Prostate gland (tissue), 2 donors: ENCODE results near the gene ZNF514.
A peak's percentile ranks its signal among the peaks of the same experiment; 100 is the strongest.

ENCODE experiments used
- POLR2A ChIP-seq: fragments of 450-650 bp; IDR thresholded peaks from one replicate; pipeline ENCODE4 v1.6.1; 2016; ENCODE audit warnings: antibody characterized with exemption, mild to moderate bottlenecking
- POLR2AphosphoS5 ChIP-seq: sonication (generic); formaldehyde crosslinking; IDR thresholded peaks from one replicate; pipeline ENCODE4 v1.6.1; 2017; ENCODE audit warnings: antibody characterized with exemption
- TF ChIP-seq, protein P1 (sequence below), 4 experiments: fragments of 200-600 bp in 2 of 4; fragments of 450-650 bp in 2 of 4; sonication (generic) in 2 of 4; IDR thresholded peaks; 1 replicate in 3 of 4; 2 replicates in 1 of 4; pipeline ENCODE4 v1.5.1; 2016 to 2019; ENCODE audit warnings: antibody characterized with exemption in 4 of 4, mild to moderate bottlenecking in 2 of 4, moderate library complexity in 2 of 4

DNA sequence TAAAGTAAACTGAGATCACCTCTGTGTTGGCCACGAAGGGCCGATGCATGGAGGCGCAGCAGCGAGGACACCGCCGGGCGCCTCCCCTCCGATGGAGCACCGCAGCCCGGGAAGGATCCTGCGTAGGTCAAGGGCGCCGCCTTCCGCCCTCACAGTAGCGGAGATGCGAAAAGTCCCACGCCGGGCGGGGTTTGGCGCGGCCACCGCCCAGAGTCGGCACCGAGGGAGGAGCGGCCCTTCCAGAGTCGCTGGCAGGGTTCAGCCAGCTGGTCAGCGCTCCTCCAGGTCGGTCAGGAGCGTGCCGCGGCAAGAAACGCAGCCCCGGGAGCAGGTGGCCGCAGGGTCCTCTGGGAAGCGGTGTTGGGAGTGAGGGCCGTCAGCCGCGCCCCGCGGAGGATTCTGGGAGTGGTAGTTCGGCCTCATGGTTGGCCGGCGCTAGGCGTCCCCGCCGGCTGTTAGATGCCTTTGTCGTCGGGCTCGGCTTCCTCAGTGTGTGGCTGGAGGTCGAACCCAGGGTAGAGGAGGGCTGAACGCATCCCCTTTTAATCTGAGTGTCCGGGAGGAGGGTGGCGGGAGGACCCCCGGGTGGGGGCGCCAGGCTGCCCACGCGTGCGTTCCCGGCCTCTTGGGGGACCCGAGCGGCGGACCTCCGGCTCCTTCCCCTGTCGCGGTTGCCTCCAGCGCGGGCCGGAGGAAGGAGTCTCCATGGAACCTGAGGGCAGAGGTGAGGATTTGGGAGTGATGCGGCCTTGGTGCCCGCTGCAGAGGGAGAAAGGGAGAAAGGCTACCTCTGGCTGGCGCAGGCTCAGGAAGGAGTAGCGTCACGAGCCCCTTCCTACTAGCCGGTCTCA is 47.7 kb upstream of the ZNF514 start, which contains the start of gene ZNF892:
- TF ChIP-seq, protein P1, sequence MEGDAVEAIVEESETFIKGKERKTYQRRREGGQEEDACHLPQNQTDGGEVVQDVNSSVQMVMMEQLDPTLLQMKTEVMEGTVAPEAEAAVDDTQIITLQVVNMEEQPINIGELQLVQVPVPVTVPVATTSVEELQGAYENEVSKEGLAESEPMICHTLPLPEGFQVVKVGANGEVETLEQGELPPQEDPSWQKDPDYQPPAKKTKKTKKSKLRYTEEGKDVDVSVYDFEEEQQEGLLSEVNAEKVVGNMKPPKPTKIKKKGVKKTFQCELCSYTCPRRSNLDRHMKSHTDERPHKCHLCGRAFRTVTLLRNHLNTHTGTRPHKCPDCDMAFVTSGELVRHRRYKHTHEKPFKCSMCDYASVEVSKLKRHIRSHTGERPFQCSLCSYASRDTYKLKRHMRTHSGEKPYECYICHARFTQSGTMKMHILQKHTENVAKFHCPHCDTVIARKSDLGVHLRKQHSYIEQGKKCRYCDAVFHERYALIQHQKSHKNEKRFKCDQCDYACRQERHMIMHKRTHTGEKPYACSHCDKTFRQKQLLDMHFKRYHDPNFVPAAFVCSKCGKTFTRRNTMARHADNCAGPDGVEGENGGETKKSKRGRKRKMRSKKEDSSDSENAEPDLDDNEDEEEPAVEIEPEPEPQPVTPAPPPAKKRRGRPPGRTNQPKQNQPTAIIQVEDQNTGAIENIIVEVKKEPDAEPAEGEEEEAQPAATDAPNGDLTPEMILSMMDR (IDR thresholded peaks at IDR 0.05), result peak in 3 of 4 experiments; percentile 38 to 57 (median 46)
- TF ChIP-seq POLR2A (peak; percentile 34), POLR2AphosphoS5 (peak; percentile 90)
